ENCODE measurements around the gene PSG3. TPM values are rescaled to one million over a fixed set of nuclear protein-coding genes. Genes with fewer than 3 reads are reported as not detected.

PSG3 gene
- not detected in 2 replicates for total RNA-seq

DNA sequence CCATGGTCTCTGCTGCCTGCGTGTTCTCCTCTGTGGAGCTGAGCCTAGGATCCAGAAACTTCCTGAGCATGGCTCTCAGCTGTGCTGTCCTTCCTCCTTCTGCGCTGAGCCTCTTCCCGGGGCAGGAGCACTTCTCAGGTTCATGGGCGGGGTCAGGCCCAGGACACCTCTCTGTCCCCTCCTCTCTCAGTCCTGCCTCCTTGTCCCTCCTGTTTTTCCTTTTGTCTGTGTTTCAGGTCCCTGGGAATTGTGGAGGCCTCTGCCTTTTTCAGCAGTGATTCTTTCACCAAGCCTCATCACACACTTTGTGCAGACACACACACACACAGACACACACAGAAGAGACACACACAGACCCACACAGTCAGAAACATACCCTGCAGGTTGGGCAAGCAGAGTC lies at the start of gene PSG3:
TSS of gene PSG3 (minus strand) at position 101 of the 400 bp plus-strand sequence. CDS start at position 4, 97 bp downstream.

Other genes starting within 250 kb of the PSG3 start
- gene CEACAM1, start 212.0 kb downstream of the PSG3 start, total RNA-seq = 3.2 and 6.2 TPM in 2 replicates
- gene CEACAM8, start 145.6 kb downstream of the PSG3 start, total RNA-seq = not detected in 2 replicates
- not detected in 2 replicates for gene PSG8, start 25.2 kb upstream of the PSG3 start, total RNA-seq
- gene PSG1, start 139.2 kb upstream of the PSG3 start, total RNA-seq = 0.33 and 0.48 TPM in 2 replicates
- gene PSG6, start 177.4 kb upstream of the PSG3 start, total RNA-seq = under 0.01 TPM in 1 of 2 replicates, not detected in the other
- gene PSG7, start 196.7 kb upstream of the PSG3 start, total RNA-seq = not detected in 2 replicates

Data from vein endothelial cell (primary cell).